Natural killer cell (primary cell): Measurements from ENCODE around the gene CDK5R2. TPM values are rescaled to one million over a fixed set of nuclear protein-coding genes. Genes with fewer than 3 reads are reported as not detected.

ENCODE experiments used
- ATAC-seq, 3 donors: fragments of 150-1000 bp in 2 of 3; fragments of 200-7000 bp in 1 of 3; cut with Tn5 transposase; 1 replicate in 1 of 3; 2 replicates in 2 of 3; pipeline ENCODE4 v1.10.0; 2021; ENCODE audit warnings: mild to moderate bottlenecking in 2 of 3, moderate library complexity in 2 of 3
- DNase-seq, 2 donors: peaks; one replicate each; pipeline versions ENCODE4 v3.0.0 to v3.0.0-alpha.2; 2013 to 2021; ENCODE audit warnings: mixed read lengths in 1 of 2
- H3K27ac ChIP-seq: one replicate; pipeline ENCODE4 v1.5.1; 2013; ENCODE audit warnings: mild to moderate bottlenecking, low read length
- H3K27me3 ChIP-seq: one replicate; pipeline ENCODE4 v1.6.1; 2013; ENCODE audit warnings: low read length; ENCODE audit not compliant: control insufficient read depth, insufficient read depth
- H3K36me3 ChIP-seq: one replicate; pipeline ENCODE4 v1.6.1; 2013; ENCODE audit warnings: low read length; ENCODE audit not compliant: control insufficient read depth, insufficient read depth
- H3K4me1 ChIP-seq: one replicate; pipeline ENCODE4 v1.6.1; 2013; ENCODE audit warnings: low read length; ENCODE audit not compliant: control insufficient read depth, insufficient read depth
- H3K4me3 ChIP-seq: one replicate; pipeline ENCODE4 v1.5.1; 2013; ENCODE audit warnings: low read length
- H3K9me3 ChIP-seq: one replicate; pipeline ENCODE4 v1.6.1; 2013; ENCODE audit warnings: low read length; ENCODE audit not compliant: control insufficient read depth, insufficient read depth
- H3K27ac Mint-ChIP-seq, 2 donors: one replicate each; pipeline ENCODE4 v1.8.0; 2022; ENCODE audit warnings: mild to moderate bottlenecking in 2 of 2, mixed read lengths in 2 of 2, moderate library complexity in 1 of 2
- H3K27me3 Mint-ChIP-seq, 2 donors: one replicate each; pipeline ENCODE4 v1.8.0; 2022; ENCODE audit warnings: low read depth in 2 of 2, mixed read lengths in 2 of 2
- H3K36me3 Mint-ChIP-seq: one replicate; pipeline ENCODE4 v1.8.0; 2022; ENCODE audit warnings: mixed read lengths
- H3K4me1 Mint-ChIP-seq, 2 donors: one replicate each; pipeline ENCODE4 v1.8.0; 2022; ENCODE audit warnings: mixed read lengths in 2 of 2
- H3K4me3 Mint-ChIP-seq: one replicate; pipeline ENCODE4 v1.8.0; 2022; ENCODE audit warnings: mild to moderate bottlenecking, moderate library complexity, mixed read lengths
- H3K9me3 Mint-ChIP-seq, 2 donors: one replicate each; pipeline ENCODE4 v1.8.0; 2022; ENCODE audit warnings: mixed read lengths in 2 of 2
- CTCF ChIP-seq: fragments of 200-600 bp; IDR thresholded peaks from one replicate; pipeline ENCODE4 v1.8.0; 2022; ENCODE audit warnings: antibody characterized with exemption
- WGBS: methylation state at CpG from one replicate; pipeline ENCODE4 v1.1.7; 2013; ENCODE audit warnings: missing lambda C conversion rate; ENCODE audit not compliant: insufficient coverage; 5-methylcytosine and 5-hydroxymethylcytosine counted together
- intact Hi-C: fragments of 100-400 bp; cut with micrococcal nuclease; formaldehyde crosslinking; loops from one replicate; pipeline ENCODE4 v1.14.2; 2022
- total RNA-seq, 4 donors: library from RNA; stranded (reverse); fragments of 120-200 nt in 1 of 4; gene quantifications; one replicate each; pipeline versions ENCODE4 v1.2.3 to v1.2.4, GENCODE V29; 2013 to 2022

CDK5R2 gene
- total RNA-seq, 3 donors from 2014 or later (not counting 1 experiment from before 2014, with no cell fraction given) = not detected

DNA sequence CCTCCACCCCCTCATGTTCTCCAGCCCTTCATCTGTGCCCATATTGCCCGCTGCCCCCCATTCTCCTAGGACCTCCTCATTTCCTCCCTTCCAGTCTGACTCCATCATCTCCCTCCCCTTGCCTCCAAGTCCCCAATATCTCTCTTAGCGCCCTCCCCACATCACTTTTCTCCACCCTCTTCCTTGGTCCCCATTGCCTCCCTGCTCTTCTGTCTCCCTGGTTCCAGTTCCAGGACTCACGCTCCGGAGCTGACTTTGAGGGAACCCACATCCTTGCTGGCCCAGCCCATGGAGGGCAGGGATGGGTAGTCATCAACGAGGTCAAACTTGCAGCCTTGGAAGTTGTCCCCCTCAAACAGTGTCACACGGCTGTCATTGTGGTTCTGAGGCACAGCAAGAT lies 31.1 kb downstream of the CDK5R2 start:
- Mint-ChIP-seq H3K27me3 (peaks cover 62 to 64% of the 10 kb centered on the region in 2 donors), H3K9me3 (no peaks in the 10 kb centered on the region), H3K4me1 (peaks cover 0 to 2% of the 10 kb centered on the region in 2 donors), H3K27ac (no peak overlapping the region), H3K4me3 (no peak overlapping the region), H3K36me3 (no peaks in the 10 kb centered on the region)
- DNase-seq = no peak
- H3K4me3 ChIP-seq = no peak overlapping the region
- 14% methylated on average over 6 of the region's 6 CpGs for WGBS
- no peak overlapping the region for H3K27ac ChIP-seq
- no peaks in the 10 kb centered on the region for H3K36me3 ChIP-seq
- intact Hi-C loops = no loop called here
- no peak for TF ChIP-seq CTCF
- H3K27me3 ChIP-seq = peaks cover 42% of the 10 kb centered on the region
- ATAC-seq = no peak
- H3K9me3 ChIP-seq = no peaks in the 10 kb centered on the region
- no peaks in the 10 kb centered on the region for H3K4me1 ChIP-seq

DNA sequence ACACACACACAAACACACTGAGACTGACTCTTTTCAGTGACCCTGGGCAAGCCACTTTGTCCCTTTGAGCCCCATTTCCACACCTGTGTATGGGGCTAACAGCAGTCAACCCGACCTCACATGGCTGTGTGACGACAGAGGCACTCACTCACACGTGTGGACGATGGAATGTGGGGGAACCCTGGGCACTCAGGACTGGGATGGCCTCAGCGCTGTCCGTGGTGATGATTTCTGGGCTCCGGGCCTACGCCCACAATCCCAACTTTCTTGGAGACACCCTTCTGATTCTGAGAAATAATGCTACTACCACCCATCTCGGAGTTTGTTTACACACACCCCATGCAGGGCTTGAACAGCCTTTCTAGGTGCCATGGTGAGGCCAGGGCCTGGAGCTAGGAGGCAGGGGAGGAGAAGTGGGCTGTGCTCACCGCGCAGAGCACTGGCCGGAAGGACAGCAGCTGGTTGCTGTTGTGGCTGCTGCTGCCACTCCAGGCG lies 32.3 kb downstream of the CDK5R2 start:
- no peak for TF ChIP-seq CTCF
- peaks cover 58 to 62% of the 10 kb centered on the region in 2 donors for H3K27me3 Mint-ChIP-seq
- WGBS = 15% methylated on average over 13 of the region's 13 CpGs
- peaks cover 46% of the 10 kb centered on the region for H3K27me3 ChIP-seq
- no peak for DNase-seq
- no peak overlapping the region for H3K4me3 Mint-ChIP-seq
- ATAC-seq = no peak
- intact Hi-C loops = no loop called here
- no peak overlapping the region for H3K4me3 ChIP-seq
- H3K9me3 ChIP-seq = no peaks in the 10 kb centered on the region
- H3K9me3 Mint-ChIP-seq = no peaks in the 10 kb centered on the region
- H3K36me3 Mint-ChIP-seq = no peaks in the 10 kb centered on the region
- no peaks in the 10 kb centered on the region for H3K36me3 ChIP-seq
- no peak overlapping the region for H3K27ac ChIP-seq
- H3K4me1 Mint-ChIP-seq = peaks cover 0 to 5% of the 10 kb centered on the region in 2 donors
- H3K27ac Mint-ChIP-seq = no peak overlapping the region
- peaks cover 7% of the 10 kb centered on the region for H3K4me1 ChIP-seq

- H3K4me3 Mint-ChIP-seq = no peak overlapping the region
- intact Hi-C loops = no loop called here
- peaks cover 57 to 62% of the 10 kb centered on the region in 2 donors for H3K27me3 Mint-ChIP-seq
- peaks cover 7% of the 10 kb centered on the region for H3K4me1 ChIP-seq
- H3K27ac Mint-ChIP-seq = no peak overlapping the region
- no peak for ATAC-seq
- 10% methylated on average over 7 of the region's 7 CpGs for WGBS
- no peak for TF ChIP-seq CTCF
- peaks cover 0 to 5% of the 10 kb centered on the region in 2 donors for H3K4me1 Mint-ChIP-seq
- H3K27me3 ChIP-seq = peaks cover 46% of the 10 kb centered on the region
- no peaks in the 10 kb centered on the region for H3K36me3 Mint-ChIP-seq
- H3K9me3 ChIP-seq = no peaks in the 10 kb centered on the region
- DNase-seq = no peak
- H3K36me3 ChIP-seq = no peaks in the 10 kb centered on the region
- no peaks in the 10 kb centered on the region for H3K9me3 Mint-ChIP-seq
- no peak overlapping the region for H3K4me3 ChIP-seq
- H3K27ac ChIP-seq = no peak overlapping the region
Observed at GRCh38 chr2:218992196-218992595, 32.7 kb downstream of the CDK5R2 start.

GRCh38 chr2:218992703-218993344 lies 33.4 kb downstream of the CDK5R2 start:
- TF ChIP-seq CTCF = no peak

More at GRCh38 chr2:218992703-218993344, 33.4 kb downstream of the CDK5R2 start:
- intact Hi-C loops = no loop called here
- H3K27ac Mint-ChIP-seq = no peak overlapping the region
- H3K9me3 Mint-ChIP-seq = no peaks in the 10 kb centered on the region
- Histone ChIP-seq H3K27me3 (peaks cover 45% of the 10 kb centered on the region), H3K27ac (no peak overlapping the region), H3K9me3 (no peaks in the 10 kb centered on the region), H3K4me1 (peaks cover 7% of the 10 kb centered on the region), H3K36me3 (no peaks in the 10 kb centered on the region), H3K4me3 (no peak overlapping the region)
- H3K27me3 Mint-ChIP-seq = peaks cover 55 to 68% of the 10 kb centered on the region in 2 donors
- no peak for ATAC-seq
- H3K36me3 Mint-ChIP-seq = no peaks in the 10 kb centered on the region
- DNase-seq = no peak
- WGBS = 2% methylated on average over 44 of the region's 44 CpGs
- no peak overlapping the region for H3K4me3 Mint-ChIP-seq
- H3K4me1 Mint-ChIP-seq = peaks cover 0 to 5% of the 10 kb centered on the region in 2 donors
